Muscle layer of duodenum (tissue), 2 donors: ENCODE data around the gene C1R.
A peak's percentile ranks its signal among the peaks of the same experiment; 100 is the strongest.

ENCODE experiments used
- H3K27ac ChIP-seq: one replicate; pipeline ENCODE4 v1.7.0; 2013; ENCODE audit warnings: mild to moderate bottlenecking, low read length
- H3K27me3 ChIP-seq: one replicate; pipeline ENCODE4 v1.7.0; 2013; ENCODE audit warnings: low read depth, mild to moderate bottlenecking, control low read depth, low read length
- H3K36me3 ChIP-seq, 2 donors: one replicate each; pipeline ENCODE4 v1.7.0; 2013; ENCODE audit warnings: low read length in 2 of 2, control low read depth in 1 of 2, mild to moderate bottlenecking in 1 of 2; ENCODE audit not compliant: insufficient read depth in 2 of 2, control insufficient read depth in 1 of 2
- H3K4me1 ChIP-seq, 2 donors: one replicate each; pipeline ENCODE4 v1.7.0; 2013; ENCODE audit warnings: low read length in 2 of 2, mild to moderate bottlenecking in 2 of 2, control low read depth in 1 of 2, moderate library complexity in 1 of 2; ENCODE audit not compliant: insufficient read depth in 2 of 2, control insufficient read depth in 1 of 2
- H3K4me3 ChIP-seq, 2 donors: one replicate each; pipeline ENCODE4 v1.7.0; 2013; ENCODE audit warnings: low read length in 2 of 2, low read depth in 1 of 2, mild to moderate bottlenecking in 1 of 2
- H3K9me3 ChIP-seq, 2 donors: one replicate each; pipeline ENCODE4 v1.7.0; 2013; ENCODE audit warnings: low read length in 2 of 2, control low read depth in 1 of 2, mild to moderate bottlenecking in 1 of 2; ENCODE audit not compliant: control insufficient read depth in 1 of 2
- donor health status: healthy.

C1R gene

GRCh38 chr12:7092229-7092985 lies at the start of gene C1R:
C1R (minus strand) TSS chr12:7092445; CDS start chr12:7092388, 57 bp downstream.
- H3K4me3 ChIP-seq: peak within 1 kb of the TSS; percentile 74 to 84
- peaks cover 4 to 17% of the 10 kb centered on the region in 2 donors for H3K4me1 ChIP-seq
- H3K27me3 ChIP-seq: no peaks in the 10 kb centered on the region
- peak within 1 kb of the TSS; percentile 92 for H3K27ac ChIP-seq
- peaks cover 3 to 24% of the 10 kb centered on the region in 2 donors for H3K36me3 ChIP-seq
- no peaks in the 10 kb centered on the region for H3K9me3 ChIP-seq

GRCh38 chr12:7141351-7142005 lies 49.2 kb upstream of the C1R start:
- Histone ChIP-seq H3K27me3 (no peaks in the 10 kb centered on the region), H3K4me1 (no peaks in the 10 kb centered on the region), H3K9me3 (no peaks in the 10 kb centered on the region), H3K36me3 (peaks cover 0 to 34% of the 10 kb centered on the region in 2 donors), H3K4me3 (no peak overlapping the region), H3K27ac (no peak overlapping the region)

DNA sequence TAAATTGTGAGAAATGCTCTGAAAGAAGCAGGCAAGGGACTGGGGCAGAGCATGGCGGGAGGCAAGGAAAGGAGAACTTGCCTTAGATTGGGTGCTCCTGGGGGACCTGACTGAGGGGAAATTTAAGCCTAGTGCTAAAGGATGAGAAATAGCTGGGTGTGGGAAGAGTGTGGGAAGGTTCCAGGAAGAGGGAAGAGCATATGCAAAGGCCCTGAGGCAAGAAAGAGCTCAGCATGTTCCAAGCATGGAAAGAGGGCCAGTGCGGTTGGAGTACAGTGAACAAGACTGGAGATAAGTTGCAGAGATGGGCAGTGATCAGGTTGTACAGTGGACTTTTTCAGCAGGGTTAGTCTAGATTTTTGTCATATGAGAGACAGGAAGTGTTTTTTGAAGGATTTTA lies 47.0 kb upstream of the C1R start:
- Histone ChIP-seq H3K27ac (no peak overlapping the region), H3K4me1 (no peaks in the 10 kb centered on the region), H3K36me3 (peaks cover 0 to 47% of the 10 kb centered on the region in 2 donors), H3K4me3 (no peak overlapping the region), H3K27me3 (no peaks in the 10 kb centered on the region), H3K9me3 (no peaks in the 10 kb centered on the region)

GRCh38 chr12:7137908-7138307 lies 45.7 kb upstream of the C1R start:
- H3K27ac ChIP-seq: no peak overlapping the region
- H3K9me3 ChIP-seq: no peaks in the 10 kb centered on the region
- peaks cover 0 to 43% of the 10 kb centered on the region in 2 donors for H3K36me3 ChIP-seq
- no peak overlapping the region for H3K4me3 ChIP-seq
- no peaks in the 10 kb centered on the region for H3K27me3 ChIP-seq
- no peaks in the 10 kb centered on the region for H3K4me1 ChIP-seq

GRCh38 chr12:7136676-7137075 lies 44.4 kb upstream of the C1R start:
- H3K27me3 ChIP-seq: no peaks in the 10 kb centered on the region
- no peak overlapping the region for H3K4me3 ChIP-seq
- peaks cover 0 to 42% of the 10 kb centered on the region in 2 donors for H3K36me3 ChIP-seq
- H3K27ac ChIP-seq: no peak overlapping the region
- no peaks in the 10 kb centered on the region for H3K9me3 ChIP-seq
- H3K4me1 ChIP-seq: no peaks in the 10 kb centered on the region

- Histone ChIP-seq H3K27ac (no peak overlapping the region), H3K9me3 (no peaks in the 10 kb centered on the region), H3K4me3 (no peak overlapping the region), H3K4me1 (peaks cover 0 to 3% of the 10 kb centered on the region in 2 donors), H3K27me3 (no peaks in the 10 kb centered on the region), H3K36me3 (peaks cover 0 to 36% of the 10 kb centered on the region in 2 donors)
These were observed 43.8 kb upstream of the C1R start for GRCh38 chr12:7136071-7136470.

DNA sequence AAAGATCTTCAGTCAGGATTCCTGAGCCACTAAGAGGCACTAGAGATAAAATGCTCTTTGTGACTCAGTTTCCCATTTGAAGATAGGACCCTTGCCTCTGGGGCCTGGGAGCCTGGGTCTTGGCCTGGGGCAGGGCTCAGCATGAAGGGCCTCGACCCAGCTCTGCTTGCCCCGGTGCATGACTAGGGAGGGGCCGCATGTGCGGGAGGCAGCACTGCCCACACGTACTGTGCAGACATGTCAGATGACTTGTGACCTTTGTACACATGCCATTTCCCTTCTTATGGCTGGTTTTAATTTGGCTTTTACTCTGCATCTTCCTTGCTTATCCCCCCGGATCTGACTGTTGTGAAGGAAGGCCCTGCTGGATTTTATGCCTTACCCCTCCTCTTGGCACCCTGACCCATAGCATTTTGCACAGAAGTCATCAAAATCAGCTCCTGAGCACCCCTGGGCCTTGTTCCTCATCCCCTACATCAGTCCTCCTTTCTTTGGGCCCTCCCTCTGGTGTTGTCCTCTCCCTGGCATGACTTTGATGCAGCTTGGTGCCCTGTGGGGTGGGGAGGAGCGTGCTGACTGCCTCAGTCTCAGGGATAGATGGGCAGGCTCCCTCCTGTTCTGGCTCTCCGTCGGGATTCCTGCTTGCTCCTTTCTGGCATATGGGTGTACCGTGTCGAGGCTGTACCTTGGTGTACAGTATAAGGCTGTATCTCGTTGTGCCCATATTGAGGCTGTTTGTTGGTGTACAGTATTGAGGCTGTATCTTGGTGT lies 42.3 kb upstream of the C1R start:
- Histone ChIP-seq H3K27ac (no peak overlapping the region), H3K27me3 (peaks cover 3% of the 10 kb centered on the region), H3K36me3 (peaks cover 0 to 33% of the 10 kb centered on the region in 2 donors), H3K4me3 (no peak overlapping the region), H3K9me3 (no peaks in the 10 kb centered on the region), H3K4me1 (peaks cover 0 to 9% of the 10 kb centered on the region in 2 donors)

GRCh38 chr12:7131502-7131866 lies 39.2 kb upstream of the C1R start:
- Histone ChIP-seq H3K4me1 (peaks cover 0 to 20% of the 10 kb centered on the region in 2 donors), H3K4me3 (peak overlapping the region; percentile 73 to 78), H3K36me3 (peaks cover 0 to 23% of the 10 kb centered on the region in 2 donors), H3K27ac (no peak overlapping the region), H3K9me3 (no peaks in the 10 kb centered on the region), H3K27me3 (peaks cover 3% of the 10 kb centered on the region)

DNA sequence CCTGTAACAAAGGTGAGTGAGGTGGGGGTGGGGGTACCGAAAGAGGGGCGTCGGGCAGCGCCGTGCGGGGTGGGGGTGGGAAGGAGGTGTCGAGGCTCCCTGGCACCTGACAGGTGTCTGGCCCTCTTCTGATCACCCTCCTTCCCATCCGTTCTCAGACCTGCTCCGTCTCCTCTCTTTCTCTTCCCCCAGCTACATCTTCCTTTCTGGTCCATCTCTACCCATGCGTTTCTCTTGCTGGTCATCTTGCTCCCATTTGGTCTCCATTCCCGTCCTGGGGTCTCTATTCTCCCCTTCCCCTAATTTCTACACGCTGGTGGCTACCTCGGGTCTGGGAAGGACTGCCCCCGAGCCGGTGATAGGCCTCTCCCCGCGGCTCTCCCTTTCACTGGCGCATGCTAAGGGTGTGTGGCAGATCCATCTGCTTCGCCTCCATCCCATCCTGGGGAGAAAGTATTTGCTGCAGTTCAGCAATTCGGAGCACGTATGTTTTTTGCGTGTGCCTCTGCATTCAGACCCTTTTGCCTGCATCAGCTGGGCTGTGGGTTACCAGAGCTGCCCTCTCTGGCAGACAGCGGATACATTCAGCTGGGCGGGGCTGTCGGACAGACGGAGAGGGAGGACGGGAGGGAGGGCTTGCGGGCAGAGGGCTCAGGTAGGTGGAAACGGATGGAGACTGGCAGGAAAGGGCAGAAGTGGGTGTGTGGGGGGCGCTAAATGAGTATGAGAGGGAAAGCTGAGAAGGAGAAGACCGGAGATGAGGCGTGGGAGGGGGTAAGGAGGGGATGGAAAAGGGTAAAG lies 38.7 kb upstream of the C1R start:
- peaks cover 0 to 20% of the 10 kb centered on the region in 2 donors for H3K4me1 ChIP-seq
- peaks cover 3% of the 10 kb centered on the region for H3K27me3 ChIP-seq
- peaks cover 0 to 17% of the 10 kb centered on the region in 2 donors for H3K36me3 ChIP-seq
- peak overlapping the region; percentile 73 to 78 for H3K4me3 ChIP-seq
- H3K9me3 ChIP-seq: no peaks in the 10 kb centered on the region
- peak overlapping the region; percentile 56 for H3K27ac ChIP-seq

- Histone ChIP-seq H3K27me3 (peaks cover 3% of the 10 kb centered on the region), H3K36me3 (peaks cover 0 to 9% of the 10 kb centered on the region in 2 donors), H3K4me3 (peak within 1 kb of the TSS; percentile 73 to 78), H3K4me1 (peaks cover 0 to 20% of the 10 kb centered on the region in 2 donors), H3K9me3 (no peaks in the 10 kb centered on the region), H3K27ac (peak within 1 kb of the TSS; percentile 56)
These were observed 37.8 kb upstream of the C1R start, which contains the start of gene CLSTN3 for GRCh38 chr12:7129872-7130691. CLSTN3 (plus strand) TSS chr12:7130371; CDS start chr12:7130649, 278 bp downstream.
